Epithelial cell of esophagus (primary cell): ENCODE measurements around the gene CREB3L2.

Source experiments
- DNase-seq: peaks from one replicate; pipeline ENCODE4 v3.0.0; 2010; ENCODE audit warnings: low read depth
- H3K4me3 ChIP-seq: 2 replicates; pipeline ENCODE4 v1.5.1; 2011; ENCODE audit warnings: mild to moderate bottlenecking, low read length, control low read depth
- CTCF ChIP-seq: IDR thresholded peaks from 2 replicates; pipeline ENCODE4 v1.5.1; 2011; ENCODE audit warnings: low read depth, mild to moderate bottlenecking, low read length, control low read depth, inconsistent platforms; ENCODE audit not compliant: insufficient read depth; ENCODE audit errors: missing control alignments

Gene CREB3L2

GRCh38 chr7:137850571-137850970 is 151.3 kb downstream of the CREB3L2 start:
- TF ChIP-seq CTCF, result no peak
- no peak overlapping the region for H3K4me3 ChIP-seq
- no peak for DNase-seq

GRCh38 chr7:137848095-137848494 is 153.8 kb downstream of the CREB3L2 start:
- DNase-seq, result no peak
- H3K4me3 ChIP-seq, result no peak overlapping the region
- TF ChIP-seq CTCF, result no peak

- no peak for TF ChIP-seq CTCF
- DNase-seq, result no peak
- H3K4me3 ChIP-seq, result no peak overlapping the region
Measured at GRCh38 chr7:137847568-137848050, 154.3 kb downstream of the CREB3L2 start.

- no peak for TF ChIP-seq CTCF
- H3K4me3 ChIP-seq, result no peak within 1 kb of the TSS
- DNase-seq, result no peak
Measured at GRCh38 chr7:137846827-137847567, 154.9 kb downstream of the CREB3L2 start, which contains the start of gene DGKI. DGKI (minus strand) TSS chr7:137846974.

GRCh38 chr7:137846549-137846826 is 155.4 kb downstream of the CREB3L2 start:
- H3K4me3 ChIP-seq, result no peak overlapping the region
- DNase-seq, result no peak

GRCh38 chr7:137844677-137845425 is 157.0 kb downstream of the CREB3L2 start:
- no peak for TF ChIP-seq CTCF
- no peak for DNase-seq
- H3K4me3 ChIP-seq, result no peak overlapping the region

More at GRCh38 chr7:137846549-137846826, 155.4 kb downstream of the CREB3L2 start:
- TF ChIP-seq CTCF, result no peak
